Transverse colon (tissue), 4 donors: ENCODE data around the gene SDK1. TPM values are rescaled to one million over a fixed set of nuclear protein-coding genes. Genes with fewer than 3 reads are reported as not detected.

Experiments used
- DNase-seq: peaks from one replicate; pipeline ENCODE4 v3.0.0-alpha.2; 2019
- H3K27ac ChIP-seq, 4 donors: fragments of 200-600 bp; sonication (generic); 2 replicates each; pipeline ENCODE4 v1.5.1; 2016 to 2018; ENCODE audit warnings: inconsistent platforms in 4 of 4
- H3K27me3 ChIP-seq: fragments of 200-600 bp; sonication (generic); 2 replicates; pipeline ENCODE4 v1.5.1; 2017; ENCODE audit warnings: inconsistent platforms
- H3K36me3 ChIP-seq, 4 donors: fragments of 200-600 bp; sonication (generic); 2 replicates each; pipeline ENCODE4 v1.5.1; 2017 to 2019; ENCODE audit warnings: inconsistent platforms in 4 of 4
- H3K4me1 ChIP-seq, 4 donors: fragments of 200-600 bp; sonication (generic); 2 replicates each; pipeline ENCODE4 v1.5.1; 2017 to 2020; ENCODE audit warnings: inconsistent platforms in 4 of 4
- H3K4me3 ChIP-seq, 4 donors: fragments of 200-600 bp; sonication (generic); 1 replicate in 1 of 4; 2 replicates in 3 of 4; pipeline versions ENCODE4 v1.5.1 to v1.6.1; 2017 to 2019; ENCODE audit warnings: inconsistent platforms in 4 of 4
- H3K9me3 ChIP-seq, 2 donors: fragments of 200-600 bp; sonication (generic); 2 replicates each; pipeline ENCODE4 v1.5.1; 2017 to 2019; ENCODE audit warnings: inconsistent platforms in 2 of 2
- CTCF ChIP-seq, 5 experiments: fragments of 200-600 bp in 3 of 5; fragments of 450-650 bp in 2 of 5; sonication (generic) in 3 of 5; IDR thresholded peaks; 1 replicate in 2 of 5; 2 replicates in 3 of 5; pipeline ENCODE4 v1.5.1; 2016 to 2017; ENCODE audit warnings: antibody characterized with exemption in 5 of 5, inconsistent platforms in 3 of 5, mild to moderate bottlenecking in 2 of 5, moderate library complexity in 1 of 5
- EP300 ChIP-seq: sonication (generic); formaldehyde crosslinking; IDR thresholded peaks from one replicate; pipeline ENCODE4 v1.6.1; 2017; ENCODE audit warnings: antibody characterized with exemption, low read depth
- POLR2A ChIP-seq: fragments of 450-650 bp; IDR thresholded peaks from one replicate; pipeline ENCODE4 v1.6.1; 2016; ENCODE audit warnings: antibody characterized with exemption, mild to moderate bottlenecking, moderate library complexity
- POLR2AphosphoS5 ChIP-seq, 3 donors: sonication (generic); formaldehyde crosslinking; IDR thresholded peaks; one replicate each; pipeline ENCODE4 v1.6.1; 2016; ENCODE audit warnings: antibody characterized with exemption in 3 of 3
- WGBS, 2 donors: methylation state at CpG; one replicate each; pipeline ENCODE4 v1.1.5; 2018; ENCODE audit warnings: low coverage in 1 of 2; 5-methylcytosine and 5-hydroxymethylcytosine counted together
- in situ Hi-C, 4 donors: fragments of 200-750 bp; cut with MboI; loops; one replicate each; pipeline versions ENCODE4 v1.15.0 to v1.15.1; 2017; ENCODE audit warnings: low sequenced_read_pairs in 3 of 4, low pct_ligation_motif_present in 1 of 4, low pct_unique_long_range_greater_than_20kb in 1 of 4
- intact Hi-C: fragments of 100-400 bp; cut with DNase I; formaldehyde crosslinking; loops from one replicate; pipeline ENCODE4 v1.15.1; 2023; ENCODE audit warnings: low total_unique reads
- total RNA-seq, 4 donors: library from RNA; depleted of rRNA; stranded (reverse); fragments of >200 nt; gene quantifications; one replicate each; pipeline ENCODE4 v1.1.0, GENCODE V29; 2016

SDK1 gene
- total RNA-seq, 4 donors from 2014 or later, result 4.0 to 8.6 (median 5.4) TPM

DNA sequence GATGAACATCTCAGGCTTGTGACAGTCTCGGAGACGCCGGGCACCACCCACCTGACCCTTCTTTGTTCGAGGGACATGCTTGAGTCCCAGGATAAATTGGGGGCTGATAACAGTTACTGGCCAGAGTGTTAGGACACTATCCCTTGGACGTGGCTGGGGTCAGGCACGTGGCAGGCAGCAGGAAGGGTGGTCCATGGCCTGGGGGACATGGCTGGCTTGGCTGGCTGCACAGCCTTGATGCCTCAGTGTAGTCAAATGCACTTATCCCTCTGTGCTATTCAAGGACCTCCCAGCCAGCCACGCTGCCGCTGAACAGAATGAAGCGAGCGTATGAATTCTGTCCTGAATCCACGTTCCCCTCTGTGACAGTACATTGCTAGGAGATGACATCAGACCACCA, 719.0 kb downstream of the SDK1 start:
- intact Hi-C loops, result no loop called here
- Histone ChIP-seq H3K9me3 (no peaks in the 10 kb centered on the region), H3K4me3 (no peak overlapping the region), H3K27ac (no peak overlapping the region), H3K4me1 (no peaks in the 10 kb centered on the region), H3K36me3 (no peaks in the 10 kb centered on the region), H3K27me3 (no peaks in the 10 kb centered on the region)
- WGBS, 2 donors, result 87% methylated on average over 11 of the region's 11 CpGs; no CpG with 5 or more reads in 1 of the 2 donors
- in situ Hi-C loops, result no loop called here
- TF ChIP-seq EP300 (no peak), POLR2A (no peak), CTCF (IDR thresholded peaks at IDR 0.05) (no peak), POLR2AphosphoS5 (IDR thresholded peaks at IDR 0.05) (no peak)
- DNase-seq, result no peak

DNA sequence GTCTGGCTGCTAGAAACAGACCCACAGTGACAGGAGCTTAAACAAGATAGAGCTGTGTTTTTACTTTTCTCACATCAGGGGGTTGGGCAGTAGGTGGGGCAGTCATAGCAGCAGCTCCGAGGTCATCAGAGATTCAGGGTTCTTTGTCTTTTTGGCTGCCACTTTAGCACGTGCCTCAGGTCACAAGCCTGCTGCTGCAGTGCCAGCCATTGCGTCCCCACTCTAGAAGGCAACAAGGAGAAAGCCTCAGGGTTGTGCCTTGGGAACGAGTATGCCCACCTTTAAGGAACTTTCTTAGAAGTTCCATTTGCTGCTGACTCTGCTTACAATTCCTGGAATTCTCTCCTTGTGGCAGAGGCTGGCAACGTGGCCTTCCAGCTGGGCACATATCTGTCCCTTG, 720.4 kb downstream of the SDK1 start:
- WGBS, 2 donors, result 80 to 92% methylated on average over 2 to 5 of the region's 5 CpGs
- no peaks in the 10 kb centered on the region for H3K36me3 ChIP-seq
- H3K4me3 ChIP-seq, result no peak overlapping the region
- H3K27ac ChIP-seq, result no peak overlapping the region
- H3K27me3 ChIP-seq, result no peaks in the 10 kb centered on the region
- no peaks in the 10 kb centered on the region for H3K9me3 ChIP-seq
- TF ChIP-seq POLR2AphosphoS5 (IDR thresholded peaks at IDR 0.05) (no peak), CTCF (IDR thresholded peaks at IDR 0.05) (no peak), EP300 (no peak), POLR2A (no peak)
- H3K4me1 ChIP-seq, result no peaks in the 10 kb centered on the region
- no peak for DNase-seq
- in situ Hi-C loops, result no loop called here
- intact Hi-C loops, result no loop called here

DNA sequence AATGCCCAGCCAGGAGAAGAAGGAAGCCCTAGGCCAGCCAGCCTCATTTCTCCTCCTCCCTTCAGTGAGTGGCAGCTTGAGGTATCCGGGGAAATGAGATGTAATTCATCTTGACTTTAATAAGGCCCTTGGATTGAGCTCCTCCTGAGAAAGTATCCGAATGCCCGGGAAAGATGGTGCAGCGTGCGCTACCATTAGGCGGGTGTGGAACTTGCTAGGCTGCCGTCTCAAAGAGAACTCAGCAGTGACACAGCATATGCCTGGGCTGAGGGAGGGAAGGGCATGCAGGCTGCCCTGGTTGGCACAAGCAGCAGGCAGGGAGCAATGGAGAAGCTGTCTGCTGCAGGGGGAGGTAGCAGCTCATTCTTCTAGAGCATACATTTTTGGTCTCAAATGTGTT, 721.2 kb downstream of the SDK1 start:
- TF ChIP-seq CTCF (IDR thresholded peaks at IDR 0.05) (no peak), POLR2AphosphoS5 (IDR thresholded peaks at IDR 0.05) (no peak), EP300 (no peak), POLR2A (no peak)
- H3K4me1 ChIP-seq, result no peaks in the 10 kb centered on the region
- H3K27me3 ChIP-seq, result no peaks in the 10 kb centered on the region
- intact Hi-C loops (no loop called here), in situ Hi-C loops (no loop called here)
- no peaks in the 10 kb centered on the region for H3K9me3 ChIP-seq
- H3K27ac ChIP-seq, result no peak overlapping the region
- DNase-seq, result no peak
- H3K36me3 ChIP-seq, result no peaks in the 10 kb centered on the region
- no peak overlapping the region for H3K4me3 ChIP-seq
- 79 to 83% methylated on average over 1 to 7 of the region's 7 CpGs for WGBS, 2 donors

GRCh38 chr7:4023502-4023901, 722.5 kb downstream of the SDK1 start:
- no peak for TF ChIP-seq POLR2AphosphoS5 (IDR thresholded peaks at IDR 0.05)
- no peak for TF ChIP-seq CTCF (IDR thresholded peaks at IDR 0.05)
- no peak for TF ChIP-seq POLR2A
- no peak for TF ChIP-seq EP300
- no peaks in the 10 kb centered on the region for H3K4me1 ChIP-seq
- in situ Hi-C loops, result no loop called here
- intact Hi-C loops, result no loop called here
- no peak overlapping the region for H3K4me3 ChIP-seq
- DNase-seq, result no peak
- no peaks in the 10 kb centered on the region for H3K27me3 ChIP-seq
- no peaks in the 10 kb centered on the region for H3K36me3 ChIP-seq
- 88 to 89% methylated on average over 10 of the region's 10 CpGs for WGBS, 2 donors
- H3K9me3 ChIP-seq, result no peaks in the 10 kb centered on the region
- no peak overlapping the region for H3K27ac ChIP-seq
